NCI-H2227 (cell line): Measurements from ENCODE around the gene RTL9.
"Not testable (repeated sequence)": the region's sequence is repeated elsewhere in the genome, so short reads cannot be mapped to it uniquely, and the experiment has no call there.

Source experiments
- DNase-seq: peaks from one replicate; lab custom pipeline; 2025; ENCODE audit not compliant: unreplicated experiment; lab: John Stamatoyannopoulos, UW

Gene RTL9

GRCh38 chrX:110404376-110404775 lies 45.7 kb downstream of the RTL9 start:
- DNase-seq = no peak

- DNase-seq = not testable (repeated sequence)
Measured at GRCh38 chrX:110406250-110406649, 47.6 kb downstream of the RTL9 start.

- no peak for DNase-seq
Measured at GRCh38 chrX:110406822-110407221, 48.2 kb downstream of the RTL9 start.

GRCh38 chrX:110407910-110408545 lies 49.4 kb downstream of the RTL9 start:
- DNase-seq = peak; percentile 78
